DMS53 treated with DMSO at 0.1 percent for 48 hours (cell line): ENCODE results near the gene PCDHGA9.
"Not testable (repeated sequence)": the region's sequence is repeated elsewhere in the genome, so short reads cannot be mapped to it uniquely, and the experiment has no call there.

Experiments
- DNase-seq: peaks from one replicate; lab custom pipeline; 2025; ENCODE audit not compliant: unreplicated experiment; lab: John Stamatoyannopoulos, UW

Gene PCDHGA9

DNA sequence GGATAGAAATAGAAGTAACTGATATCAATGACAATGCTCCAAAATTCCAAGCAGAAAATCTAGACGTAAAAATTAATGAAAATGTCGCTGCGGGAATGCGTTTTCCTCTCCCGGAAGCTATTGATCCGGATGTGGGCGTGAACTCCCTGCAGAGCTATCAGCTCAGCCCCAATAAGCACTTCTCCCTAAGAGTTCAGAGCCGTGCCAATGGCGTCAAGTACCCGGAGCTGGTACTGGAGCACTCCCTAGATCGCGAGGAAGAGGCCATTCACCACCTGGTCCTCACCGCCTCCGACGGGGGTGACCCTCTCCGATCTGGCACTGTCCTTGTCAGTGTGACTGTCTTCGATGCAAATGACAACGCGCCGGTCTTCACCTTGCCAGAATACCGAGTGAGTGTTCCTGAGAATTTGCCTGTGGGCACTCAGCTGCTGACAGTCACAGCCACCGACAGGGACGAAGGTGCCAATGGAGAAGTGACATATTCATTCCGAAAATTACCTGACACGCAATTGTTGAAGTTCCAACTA lies 11.0 kb downstream of the PCDHGA9 start:
- DNase-seq: no peak

- not testable (repeated sequence) for DNase-seq
These were observed 12.1 kb downstream of the PCDHGA9 start for GRCh38 chr5:141414548-141415274.

DNA sequence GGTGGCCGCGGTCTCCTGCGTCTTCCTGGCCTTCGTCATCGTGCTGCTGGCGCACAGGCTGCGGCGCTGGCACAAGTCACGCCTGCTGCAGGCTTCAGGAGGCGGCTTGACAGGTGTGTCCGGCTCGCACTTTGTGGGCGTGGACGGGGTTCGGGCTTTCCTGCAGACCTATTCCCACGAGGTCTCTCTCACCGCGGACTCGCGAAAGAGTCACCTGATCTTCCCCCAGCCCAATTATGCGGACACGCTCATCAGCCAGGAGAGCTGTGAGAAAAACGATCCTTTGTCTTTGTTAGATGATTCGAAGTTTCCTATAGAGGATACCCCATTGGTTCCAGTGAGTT lies 12.7 kb downstream of the PCDHGA9 start:
- DNase-seq: not testable (repeated sequence)

DNA sequence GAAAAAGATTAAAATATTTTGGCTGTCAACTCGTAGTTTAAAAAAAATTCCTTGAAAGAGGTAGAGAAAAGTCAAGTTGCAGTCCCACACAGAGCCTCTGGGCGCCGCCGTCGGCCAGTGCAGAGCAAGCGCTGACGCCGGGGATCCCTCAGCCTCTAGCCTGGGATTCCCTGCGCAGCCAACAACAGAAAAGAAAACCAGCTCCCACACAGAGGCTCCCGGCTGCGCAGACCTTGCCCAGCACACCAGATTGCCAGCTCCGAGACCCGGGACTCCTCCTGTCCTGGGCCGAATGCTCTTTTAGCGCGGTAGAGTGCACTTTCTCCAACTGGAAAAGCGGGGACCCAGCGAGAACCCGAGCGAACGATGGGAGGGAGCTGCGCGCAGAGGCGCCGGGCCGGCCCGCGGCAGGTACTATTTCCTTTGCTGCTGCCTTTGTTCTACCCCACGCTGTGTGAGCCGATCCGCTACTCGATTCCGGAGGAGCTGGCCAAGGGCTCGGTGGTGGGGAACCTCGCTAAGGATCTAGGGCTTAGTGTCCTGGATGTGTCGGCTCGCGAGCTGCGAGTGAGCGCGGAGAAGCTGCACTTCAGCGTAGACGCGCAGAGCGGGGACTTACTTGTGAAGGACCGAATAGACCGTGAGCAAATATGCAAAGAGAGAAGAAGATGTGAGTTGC lies 15.1 kb downstream of the PCDHGA9 start, which contains the start of gene PCDHGB7:
PCDHGB7 (plus strand) TSS at position 184 of the 679 bp plus-strand sequence; CDS start at position 367, 183 bp downstream.
- DNase-seq: peak; percentile 67

GRCh38 chr5:141419074-141419880 lies 16.7 kb downstream of the PCDHGA9 start:
- DNase-seq: no peak

GRCh38 chr5:141420855-141421488 lies 18.4 kb downstream of the PCDHGA9 start, which contains the start of gene PCDHGA11:
PCDHGA11 (plus strand) TSS chr5:141421051; CDS start chr5:141421228, 177 bp downstream.
- peak; percentile 39 for DNase-seq

- DNase-seq: no peak
These were observed 18.9 kb downstream of the PCDHGA9 start for GRCh38 chr5:141421489-141421855.

DNA sequence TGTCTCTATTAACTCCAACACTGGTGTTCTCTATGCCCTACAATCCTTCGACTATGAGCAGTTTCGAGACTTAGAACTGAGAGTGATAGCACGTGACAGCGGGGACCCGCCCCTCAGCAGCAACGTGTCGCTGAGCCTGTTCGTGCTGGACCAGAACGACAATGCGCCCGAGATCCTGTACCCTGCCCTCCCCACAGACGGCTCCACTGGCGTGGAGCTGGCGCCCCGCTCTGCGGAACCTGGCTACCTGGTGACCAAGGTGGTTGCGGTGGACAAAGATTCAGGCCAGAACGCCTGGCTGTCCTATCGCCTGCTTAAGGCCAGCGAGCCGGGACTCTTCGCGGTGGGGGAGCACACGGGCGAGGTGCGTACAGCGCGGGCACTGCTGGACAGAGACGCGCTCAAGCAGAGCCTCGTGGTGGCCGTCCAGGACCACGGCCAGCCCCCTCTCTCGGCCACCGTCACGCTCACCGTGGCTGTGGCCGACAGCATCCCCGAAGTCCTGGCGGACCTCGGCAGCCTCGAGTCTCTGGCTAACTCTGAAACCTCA lies 20.2 kb downstream of the PCDHGA9 start:
- DNase-seq: no peak

GRCh38 chr5:141427783-141428426 lies 25.3 kb downstream of the PCDHGA9 start:
- no peak for DNase-seq

DNA sequence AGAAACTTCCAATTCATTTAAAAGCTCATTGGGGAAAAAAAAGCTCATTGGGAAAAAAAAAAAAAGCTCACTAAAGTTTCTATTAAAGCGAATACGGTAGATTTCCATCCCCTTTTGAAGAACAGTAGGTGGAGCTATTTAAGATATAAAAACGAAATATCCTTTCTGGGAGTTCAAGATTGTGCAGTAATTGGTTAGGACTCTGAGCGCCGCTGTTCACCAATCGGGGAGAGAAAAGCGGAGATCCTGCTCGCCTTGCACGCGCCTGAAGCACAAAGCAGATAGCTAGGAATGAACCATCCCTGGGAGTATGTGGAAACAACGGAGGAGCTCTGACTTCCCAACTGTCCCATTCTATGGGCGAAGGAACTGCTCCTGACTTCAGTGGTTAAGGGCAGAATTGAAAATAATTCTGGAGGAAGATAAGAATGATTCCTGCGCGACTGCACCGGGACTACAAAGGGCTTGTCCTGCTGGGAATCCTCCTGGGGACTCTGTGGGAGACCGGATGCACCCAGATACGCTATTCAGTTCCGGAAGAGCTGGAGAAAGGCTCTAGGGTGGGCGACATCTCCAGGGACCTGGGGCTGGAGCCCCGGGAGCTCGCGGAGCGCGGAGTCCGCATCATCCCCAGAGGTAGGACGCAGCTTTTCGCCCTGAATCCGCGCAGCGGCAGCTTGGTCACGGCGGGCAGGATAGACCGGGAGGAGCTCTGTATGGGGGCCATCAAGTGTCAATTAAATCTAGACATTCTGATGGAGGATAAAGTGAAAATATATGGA lies 27.9 kb downstream of the PCDHGA9 start, which contains the start of gene PCDHGA12:
PCDHGA12 (plus strand) TSS at position 176 of the 782 bp plus-strand sequence; CDS start at position 429, 253 bp downstream.
- DNase-seq: no peak

DNA sequence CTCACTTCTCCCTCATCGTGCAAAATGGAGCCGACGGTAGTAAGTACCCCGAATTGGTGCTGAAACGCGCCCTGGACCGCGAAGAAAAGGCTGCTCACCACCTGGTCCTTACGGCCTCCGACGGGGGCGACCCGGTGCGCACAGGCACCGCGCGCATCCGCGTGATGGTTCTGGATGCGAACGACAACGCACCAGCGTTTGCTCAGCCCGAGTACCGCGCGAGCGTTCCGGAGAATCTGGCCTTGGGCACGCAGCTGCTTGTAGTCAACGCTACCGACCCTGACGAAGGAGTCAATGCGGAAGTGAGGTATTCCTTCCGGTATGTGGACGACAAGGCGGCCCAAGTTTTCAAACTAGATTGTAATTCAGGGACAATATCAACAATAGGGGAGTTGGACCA lies 28.7 kb downstream of the PCDHGA9 start:
- no peak for DNase-seq

DNA sequence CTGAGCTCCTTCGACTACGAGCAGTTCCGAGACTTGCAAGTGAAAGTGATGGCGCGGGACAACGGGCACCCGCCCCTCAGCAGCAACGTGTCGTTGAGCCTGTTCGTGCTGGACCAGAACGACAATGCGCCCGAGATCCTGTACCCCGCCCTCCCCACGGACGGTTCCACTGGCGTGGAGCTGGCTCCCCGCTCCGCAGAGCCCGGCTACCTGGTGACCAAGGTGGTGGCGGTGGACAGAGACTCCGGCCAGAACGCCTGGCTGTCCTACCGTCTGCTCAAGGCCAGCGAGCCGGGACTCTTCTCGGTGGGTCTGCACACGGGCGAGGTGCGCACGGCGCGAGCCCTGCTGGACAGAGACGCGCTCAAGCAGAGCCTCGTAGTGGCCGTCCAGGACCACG lies 29.7 kb downstream of the PCDHGA9 start:
- DNase-seq: not testable (repeated sequence)

GRCh38 chr5:141432726-141433125 lies 30.1 kb downstream of the PCDHGA9 start:
- DNase-seq: not testable (repeated sequence)

DNA sequence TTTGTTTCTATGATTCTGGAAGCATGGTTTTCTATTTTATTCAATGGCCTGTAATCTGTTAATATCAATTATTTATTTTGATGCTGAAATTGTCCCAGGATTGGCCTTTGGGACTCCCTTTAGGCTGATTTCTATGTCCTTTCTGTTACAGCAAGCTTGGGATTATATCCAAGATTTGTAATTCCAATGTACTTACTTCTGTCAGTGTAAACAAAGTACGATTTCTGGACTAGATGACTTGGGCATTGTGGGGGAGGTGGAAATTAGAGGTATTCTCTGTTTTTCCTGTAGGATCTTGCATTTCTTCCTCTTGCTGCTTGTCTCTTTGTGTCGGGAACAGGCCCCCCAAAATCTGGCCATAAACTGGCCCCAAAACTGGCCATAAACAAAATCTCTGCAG lies 31.4 kb downstream of the PCDHGA9 start:
- no peak for DNase-seq

- DNase-seq: no peak
These were observed 34.6 kb downstream of the PCDHGA9 start for GRCh38 chr5:141437221-141437620.

GRCh38 chr5:141439411-141440141 lies 37.0 kb downstream of the PCDHGA9 start:
- no peak for DNase-seq

DNA sequence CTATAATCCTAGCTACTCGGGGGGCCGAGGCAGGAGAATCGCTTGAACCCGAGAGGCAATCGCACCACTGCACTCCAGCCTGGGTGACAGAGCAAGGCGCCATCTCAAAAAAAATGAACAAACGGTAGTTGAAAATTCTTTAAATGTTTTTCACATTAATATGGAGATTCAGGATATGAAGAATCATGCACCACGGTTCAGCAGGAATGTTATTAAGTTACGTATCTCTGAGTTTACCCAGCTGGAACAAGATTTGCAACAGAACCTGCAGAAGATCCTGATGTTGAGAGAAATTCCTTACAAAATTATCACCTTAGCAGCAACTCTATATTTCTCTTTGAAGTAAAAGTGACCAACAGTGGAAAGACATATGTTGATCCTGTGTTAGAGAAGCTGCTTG lies 37.8 kb downstream of the PCDHGA9 start:
- DNase-seq: no peak

GRCh38 chr5:141441571-141442170 lies 39.1 kb downstream of the PCDHGA9 start:
- DNase-seq: no peak
